GM03348 (cell line): ENCODE measurements around the gene APOD.

Experiments
- DNase-seq: peaks from one replicate; pipeline ENCODE4 v3.0.0; 2012; ENCODE audit warnings: low spot score

Gene APOD

DNA sequence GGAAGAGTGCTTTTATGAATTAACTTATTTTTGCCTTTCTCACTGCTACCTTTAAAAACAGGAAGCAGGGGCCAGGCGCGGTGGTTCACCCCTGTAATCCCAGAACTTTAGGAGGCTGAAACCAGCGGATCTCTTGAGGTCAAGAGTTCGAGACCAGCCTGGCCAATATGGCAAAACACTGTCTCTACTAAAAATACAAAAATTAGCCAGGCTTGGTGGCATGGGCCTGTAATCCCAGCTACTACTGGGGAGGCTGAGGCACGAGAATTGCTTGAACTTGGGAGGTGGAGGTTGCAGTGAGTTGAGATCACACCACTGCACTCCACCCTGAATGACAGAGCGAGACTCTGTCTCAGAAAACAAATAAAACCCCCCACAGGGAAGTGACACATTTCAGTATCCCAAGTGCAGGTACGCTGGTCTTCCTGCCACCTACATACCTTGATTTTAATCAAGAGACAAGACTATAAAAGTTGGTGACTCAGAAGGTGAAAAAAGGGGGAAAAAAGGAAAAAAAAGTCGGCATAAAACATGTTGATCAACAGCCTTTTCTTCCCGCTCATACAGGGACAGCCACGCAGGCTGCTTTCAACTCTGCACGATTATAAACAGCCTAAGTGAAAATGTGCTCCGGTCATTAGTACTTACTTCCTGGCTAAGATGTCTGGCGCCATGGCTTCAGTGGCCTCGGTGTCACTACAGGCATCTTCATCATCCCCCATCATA lies 59.4 kb downstream of the APOD start:
- no peak for DNase-seq

DNA sequence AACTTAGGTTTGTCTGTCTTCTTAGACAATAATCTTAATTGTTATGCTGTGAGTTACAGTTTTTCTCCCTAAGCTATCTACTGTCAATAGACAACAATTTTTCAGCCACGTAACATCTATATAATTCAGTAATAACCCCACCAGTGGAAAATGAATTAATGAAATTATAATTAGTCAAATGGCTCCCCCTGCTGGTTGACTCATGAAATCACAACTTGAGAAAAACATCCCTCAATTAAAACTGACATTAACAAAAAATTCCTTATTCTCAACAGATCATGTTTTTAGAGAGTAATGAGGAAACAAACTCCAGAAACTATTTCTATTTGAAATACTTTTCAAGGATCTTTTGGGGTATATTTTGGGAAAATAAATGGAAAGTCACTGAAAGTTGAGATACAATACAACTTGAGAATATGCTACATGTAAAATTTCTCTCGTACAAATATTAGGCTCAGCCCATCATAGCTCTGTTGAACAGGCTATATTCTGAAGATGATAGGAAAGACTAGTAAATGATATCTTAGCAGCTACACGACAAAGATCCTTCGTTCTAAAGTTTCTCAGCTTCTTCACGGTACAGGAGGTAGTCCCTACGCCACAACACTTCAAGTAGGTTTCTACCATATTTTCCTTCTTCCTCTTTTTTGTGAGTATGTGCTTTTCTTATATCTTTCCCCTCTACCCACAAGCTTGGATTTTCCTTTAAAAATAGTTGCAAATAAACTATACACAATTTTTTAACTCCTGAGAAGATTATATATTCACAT lies 61.3 kb downstream of the APOD start:
- peak; percentile 68 for DNase-seq
